Measurements from ENCODE around the gene INO80E.

INO80E gene

DNA sequence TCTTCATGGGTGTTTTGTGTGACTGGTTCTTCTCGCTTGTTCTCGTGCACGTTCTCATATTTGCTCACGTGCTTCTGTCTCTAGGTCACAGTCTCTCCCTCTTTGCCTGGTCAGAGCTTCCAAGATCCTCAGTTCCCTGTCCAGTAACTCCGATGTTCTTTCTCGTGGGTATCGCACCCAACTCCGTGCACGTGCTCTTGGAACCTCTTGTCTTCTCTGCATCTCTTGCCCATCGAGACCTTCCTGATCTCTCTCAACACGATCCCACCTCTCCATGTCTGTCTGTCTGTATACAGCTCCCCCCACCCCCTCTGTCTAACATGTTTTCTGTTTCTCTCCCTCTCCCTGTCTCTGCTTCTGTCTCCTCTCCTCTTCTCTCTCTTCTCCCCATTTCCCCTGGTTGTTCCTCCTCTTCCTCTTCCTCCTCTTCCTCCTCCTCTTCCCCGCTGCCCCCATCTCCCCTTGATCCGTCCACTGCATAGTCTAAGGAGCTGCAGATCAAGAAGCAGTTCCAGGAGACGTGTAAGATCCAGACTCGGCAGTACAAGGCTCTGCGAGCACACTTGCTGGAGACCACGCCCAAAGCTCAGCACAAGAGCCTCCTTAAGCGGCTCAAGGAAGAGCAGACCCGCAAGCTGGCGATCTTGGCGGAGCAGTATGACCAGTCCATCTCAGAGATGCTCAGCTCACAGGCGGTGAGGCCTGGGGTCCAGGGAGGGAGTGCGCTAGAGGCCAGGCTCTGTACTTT, 6.8 kb upstream of the INO80E start:
- no peak for DNase-seq (ENCODE audit: low read depth in 1 of 2, low spot score in 1 of 2)
- in situ Hi-C loops (cut with HindIII; ENCODE audit: low pct_unique_long_range_greater_than_20kb, low sequenced_read_pairs), result no loop called here
- TF ChIP-seq JUND (IDR thresholded peaks at IDR 0.05; ENCODE audit: low read depth), result no peak

GRCh38 chr16:29990034-29990433, 6.0 kb upstream of the INO80E start:
- in situ Hi-C loops (cut with HindIII; ENCODE audit: low pct_unique_long_range_greater_than_20kb, low sequenced_read_pairs), result no loop called here
- DNase-seq (ENCODE audit: low read depth in 1 of 2, low spot score in 1 of 2), result no peak
- TF ChIP-seq JUND (IDR thresholded peaks at IDR 0.05; ENCODE audit: low read depth), result no peak

DNA sequence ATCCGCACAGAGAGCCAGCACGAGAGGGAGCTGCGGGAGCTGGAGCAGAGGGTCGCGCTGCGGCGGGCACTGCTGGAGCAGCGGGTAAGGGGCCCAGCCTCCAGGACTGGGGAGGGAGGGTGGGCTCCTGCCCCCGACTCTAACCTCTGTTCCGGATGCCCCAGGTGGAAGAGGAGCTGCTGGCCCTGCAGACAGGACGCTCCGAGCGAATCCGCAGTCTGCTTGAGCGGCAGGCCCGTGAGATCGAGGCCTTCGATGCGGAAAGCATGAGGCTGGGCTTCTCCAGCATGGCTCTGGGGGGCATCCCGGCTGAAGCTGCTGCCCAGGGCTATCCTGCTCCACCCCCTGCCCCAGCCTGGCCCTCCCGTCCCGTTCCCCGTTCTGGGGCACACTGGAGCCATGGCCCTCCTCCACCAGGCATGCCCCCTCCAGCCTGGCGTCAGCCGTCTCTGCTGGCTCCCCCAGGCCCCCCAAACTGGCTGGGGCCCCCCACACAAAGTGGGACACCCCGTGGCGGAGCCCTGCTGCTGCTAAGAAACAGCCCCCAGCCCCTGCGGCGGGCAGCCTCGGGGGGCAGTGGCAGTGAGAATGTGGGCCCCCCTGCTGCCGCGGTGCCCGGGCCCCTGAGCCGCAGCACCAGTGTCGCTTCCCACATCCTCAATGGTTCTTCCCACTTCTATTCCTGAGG, 5.0 kb upstream of the INO80E start:
- TF ChIP-seq JUND (IDR thresholded peaks at IDR 0.05; ENCODE audit: low read depth), result no peak
- DNase-seq (ENCODE audit: low read depth in 1 of 2, low spot score in 1 of 2), result no peak
- in situ Hi-C loops (cut with HindIII; ENCODE audit: low pct_unique_long_range_greater_than_20kb, low sequenced_read_pairs), result no loop called here

DNA sequence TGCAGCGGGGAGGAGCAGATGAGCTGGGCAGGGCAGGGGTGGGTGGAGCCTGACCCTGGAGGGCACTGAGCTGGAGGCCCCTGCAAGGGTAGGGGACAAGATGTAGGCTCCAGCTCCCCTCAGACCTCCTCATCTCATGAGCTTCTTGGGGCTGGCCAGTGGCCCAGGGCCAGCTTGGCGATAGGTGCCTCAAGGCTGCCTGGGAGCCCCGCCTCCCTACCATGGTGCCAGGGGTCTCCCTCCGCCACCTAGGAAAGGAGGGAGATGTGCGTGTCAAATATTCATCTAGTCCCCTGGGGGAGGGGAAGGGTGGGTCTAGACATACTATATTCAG, 4.5 kb upstream of the INO80E start:
- in situ Hi-C loops (cut with HindIII; ENCODE audit: low pct_unique_long_range_greater_than_20kb, low sequenced_read_pairs), result no loop called here
- no peak for TF ChIP-seq JUND (IDR thresholded peaks at IDR 0.05; ENCODE audit: low read depth)
- no peak for DNase-seq (ENCODE audit: low read depth in 1 of 2, low spot score in 1 of 2)

DNA sequence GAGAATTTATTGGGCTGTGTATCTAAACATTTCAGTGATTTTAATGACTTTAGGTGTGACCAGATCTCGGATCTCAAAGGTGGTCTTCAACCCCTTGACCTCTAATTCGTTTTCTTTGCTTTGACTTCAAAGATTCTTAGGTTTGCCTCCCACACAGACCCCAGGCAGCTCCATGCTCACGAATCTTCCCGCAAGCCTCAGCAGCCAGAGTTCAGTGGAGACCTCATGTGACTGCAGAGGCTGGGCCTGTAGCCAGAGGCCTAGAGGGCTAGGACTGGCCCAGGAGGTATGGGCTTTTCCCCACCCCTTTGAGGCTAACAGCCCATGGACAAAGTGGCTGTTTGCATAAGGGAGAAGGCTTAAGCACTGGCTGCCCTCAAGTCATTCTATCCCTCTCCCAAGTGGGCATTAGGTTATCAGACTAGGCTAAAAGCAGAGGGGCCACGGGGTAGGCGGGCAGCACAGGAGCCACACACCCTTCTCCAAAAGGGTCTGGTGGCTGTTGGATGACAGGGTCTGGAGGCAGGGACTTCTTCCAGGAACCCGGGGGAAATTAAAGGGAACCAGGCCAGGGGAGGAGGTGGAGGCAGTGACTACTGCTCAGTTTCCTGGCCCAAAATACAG, 3.6 kb upstream of the INO80E start:
- in situ Hi-C loops (cut with HindIII; ENCODE audit: low pct_unique_long_range_greater_than_20kb, low sequenced_read_pairs), result no loop called here
- TF ChIP-seq JUND (IDR thresholded peaks at IDR 0.05; ENCODE audit: low read depth), result no peak
- DNase-seq (ENCODE audit: low read depth in 1 of 2, low spot score in 1 of 2), result no peak

- TF ChIP-seq JUND (IDR thresholded peaks at IDR 0.05; ENCODE audit: low read depth), result no peak
- DNase-seq (ENCODE audit: low read depth in 1 of 2, low spot score in 1 of 2), result no peak
- in situ Hi-C loops (cut with HindIII; ENCODE audit: low pct_unique_long_range_greater_than_20kb, low sequenced_read_pairs), result no loop called here
Measured at GRCh38 chr16:29993191-29993902, 2.7 kb upstream of the INO80E start.

DNA sequence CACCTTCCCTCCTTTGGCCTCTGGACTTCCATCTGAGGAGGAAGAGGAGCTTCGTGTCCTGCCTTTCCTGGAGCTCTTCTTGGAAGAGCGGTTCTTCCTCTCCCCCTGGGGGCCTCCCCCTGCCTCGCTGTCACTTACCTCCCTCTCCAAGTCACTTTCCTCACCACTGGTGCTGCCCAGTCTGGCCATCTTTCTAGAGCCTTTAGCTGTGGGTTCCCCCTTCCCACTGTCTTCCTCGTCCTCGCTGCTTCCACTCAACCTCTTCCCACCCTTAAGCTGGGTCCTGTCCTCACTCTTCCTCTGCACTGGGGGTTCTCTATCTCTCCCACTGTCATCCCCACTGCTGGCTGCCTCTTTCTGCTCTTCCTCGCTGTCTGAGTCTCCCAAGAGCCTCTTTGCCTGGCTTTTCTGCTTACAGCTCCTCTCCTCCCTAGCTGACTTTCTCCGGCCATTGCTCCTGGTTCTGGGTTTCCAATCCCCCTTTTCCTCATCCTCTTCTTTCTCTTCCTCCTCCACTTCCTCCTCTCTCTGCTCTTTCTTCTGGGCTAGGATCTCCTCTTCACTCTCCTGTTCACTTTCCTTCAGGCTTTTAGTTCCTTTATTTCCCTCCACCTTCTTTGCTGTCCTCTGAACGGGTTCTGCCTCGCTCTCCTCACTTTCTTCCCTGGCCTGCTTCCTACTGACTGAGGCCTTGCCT, 2.0 kb upstream of the INO80E start:
- TF ChIP-seq JUND (IDR thresholded peaks at IDR 0.05; ENCODE audit: low read depth), result no peak
- in situ Hi-C loops (cut with HindIII; ENCODE audit: low pct_unique_long_range_greater_than_20kb, low sequenced_read_pairs), result no loop called here
- no peak for DNase-seq (ENCODE audit: low read depth in 1 of 2, low spot score in 1 of 2)

GRCh38 chr16:29994600-29995323, 1.3 kb upstream of the INO80E start:
- no peak for TF ChIP-seq JUND (IDR thresholded peaks at IDR 0.05; ENCODE audit: low read depth)
- in situ Hi-C loops (cut with HindIII; ENCODE audit: low pct_unique_long_range_greater_than_20kb, low sequenced_read_pairs), result no loop called here
- DNase-seq (ENCODE audit: low read depth in 1 of 2, low spot score in 1 of 2), result peak in 1 of 2 experiments; percentile 80

DNA sequence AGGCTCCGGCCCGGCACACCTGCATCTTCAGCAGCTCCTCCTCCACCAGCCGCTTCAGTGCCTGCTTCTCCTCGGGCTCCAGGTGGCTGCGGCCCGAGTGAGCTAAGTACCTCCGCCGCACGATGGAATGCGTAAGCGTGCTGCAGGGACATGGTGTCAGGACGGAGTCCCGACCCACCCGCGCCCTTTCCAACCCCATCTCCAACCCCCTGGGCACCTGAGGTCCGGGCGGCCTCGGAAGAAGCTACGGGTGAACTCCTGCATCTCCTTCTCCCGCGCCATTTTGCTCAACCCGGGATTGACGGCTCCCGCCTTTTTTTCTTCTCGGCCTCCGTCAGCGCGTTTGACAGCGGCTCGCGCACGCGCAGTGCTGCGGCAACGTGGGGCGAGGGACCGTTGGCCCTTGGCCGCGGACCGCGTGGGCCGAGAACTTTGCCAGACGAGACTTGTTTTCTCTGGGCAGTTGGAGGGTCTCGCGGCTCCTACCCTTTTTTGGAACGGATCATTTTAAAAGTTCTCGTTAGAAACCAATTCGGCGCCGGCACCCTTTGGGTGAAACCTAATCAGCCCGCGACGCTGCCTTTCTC, 624 bp upstream of the INO80E start, which contains the start of gene HIRIP3:
TSS of gene HIRIP3 (minus strand) at position 294 of the 587 bp plus-strand sequence. CDS start at position 282, 12 bp downstream.
- peak; percentile 90 to 92 for DNase-seq (ENCODE audit: low read depth in 1 of 2, low spot score in 1 of 2)
- in situ Hi-C loops (cut with HindIII; ENCODE audit: low pct_unique_long_range_greater_than_20kb, low sequenced_read_pairs), result no loop called here
- TF ChIP-seq JUND (IDR thresholded peaks at IDR 0.05; ENCODE audit: low read depth), result no peak

- no peak for DNase-seq (ENCODE audit: low read depth in 1 of 2, low spot score in 1 of 2)
Measured at GRCh38 chr16:29996766-29997250, 767 bp downstream of the INO80E start.

DNA sequence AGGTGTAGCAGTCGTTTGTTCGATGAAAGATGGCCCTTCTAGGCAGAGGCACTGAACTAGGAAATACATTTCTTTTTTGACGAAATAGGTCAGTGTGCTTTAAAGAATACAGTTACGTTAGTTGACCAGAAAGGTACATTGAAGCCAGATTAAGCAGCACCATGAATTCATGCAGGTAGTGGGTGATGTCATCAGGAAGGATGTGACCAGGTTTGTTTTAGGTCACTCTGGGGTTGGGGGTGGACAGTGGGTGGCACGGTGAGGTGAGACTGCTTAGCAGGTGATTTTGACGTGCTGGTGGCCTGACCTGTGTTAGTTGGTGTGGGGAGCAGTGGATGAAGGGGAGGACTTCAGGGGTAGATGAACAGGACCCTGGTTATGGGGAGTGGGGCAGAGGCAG, 3.6 kb downstream of the INO80E start:
- in situ Hi-C loops (cut with HindIII; ENCODE audit: low pct_unique_long_range_greater_than_20kb, low sequenced_read_pairs), result no loop called here

More at GRCh38 chr16:29996766-29997250, 767 bp downstream of the INO80E start:
- in situ Hi-C loops (cut with HindIII; ENCODE audit: low pct_unique_long_range_greater_than_20kb, low sequenced_read_pairs), result no loop called here
- TF ChIP-seq JUND (IDR thresholded peaks at IDR 0.05; ENCODE audit: low read depth), result no peak

More for the DNA sequence above, 3.6 kb downstream of the INO80E start:
- TF ChIP-seq JUND (IDR thresholded peaks at IDR 0.05; ENCODE audit: low read depth), result no peak
- DNase-seq (ENCODE audit: low read depth in 1 of 2, low spot score in 1 of 2), result no peak

Data from T47D (cell line).